CD4-positive, alpha-beta T cell treated with Interleukin-2 at 100 ng/mL for 4 hours (primary cell): Measurements from ENCODE around the gene TAAR8.
"Not testable (repeated sequence)": the region's sequence is repeated elsewhere in the genome, so short reads cannot be mapped to it uniquely, and the experiment has no call there.

Source experiments
- DNase-seq: peaks from one replicate; pipeline ENCODE4 v3.0.0-alpha.2; 2020; ENCODE audit warnings: low spot score

TAAR8 gene

DNA sequence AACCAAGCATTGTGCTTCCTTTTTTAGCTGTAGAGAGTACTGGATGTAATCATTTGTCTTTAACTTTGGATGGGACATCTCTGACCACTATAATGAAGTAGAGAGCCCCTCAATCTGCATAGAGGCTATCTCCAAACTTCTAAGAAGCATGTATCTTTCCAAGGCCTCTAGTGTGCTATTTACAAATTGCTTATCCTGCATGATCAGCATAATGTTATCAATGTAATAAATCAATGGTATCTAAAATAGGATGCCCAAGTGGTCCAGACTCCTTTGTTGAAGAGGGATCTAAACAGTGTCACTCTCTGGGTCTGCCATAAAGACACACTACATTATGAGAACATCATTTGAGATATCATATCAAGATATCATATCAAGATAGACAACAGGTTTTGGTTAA lies 7.6 kb upstream of the TAAR8 start:
- no peak for DNase-seq

DNA sequence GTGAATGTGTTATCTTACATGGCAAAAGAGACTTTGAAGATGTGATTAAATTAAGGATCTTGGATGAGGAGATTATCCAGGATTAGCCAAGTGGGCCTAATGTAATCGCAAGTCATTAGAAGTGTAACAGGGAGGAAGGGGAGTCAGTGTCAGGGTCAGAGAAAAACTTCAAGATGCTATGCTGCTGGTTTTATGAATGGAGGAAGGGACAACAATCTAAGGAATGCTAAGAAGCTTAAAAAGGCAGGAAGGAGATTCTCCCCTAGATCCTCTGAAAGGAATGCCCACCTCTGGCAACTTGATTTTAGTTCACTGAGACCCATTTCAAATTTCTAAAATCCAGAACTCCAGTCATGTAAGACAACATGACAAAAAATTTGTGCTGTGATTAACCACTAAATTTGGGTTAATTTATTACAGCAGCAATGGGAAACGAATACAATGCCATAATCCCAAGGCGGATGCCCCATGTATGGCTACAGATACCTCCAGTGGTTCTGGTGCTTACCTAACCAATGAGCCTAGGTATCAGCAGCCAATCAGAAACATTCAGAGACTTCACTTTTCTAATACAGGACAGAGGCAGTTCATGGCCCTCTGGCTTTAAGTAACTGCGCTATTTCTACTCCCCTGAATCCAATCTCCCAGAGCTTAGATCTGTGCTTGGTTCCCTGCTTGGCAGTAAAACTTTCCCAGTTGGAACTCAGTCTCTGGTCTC lies 3.6 kb upstream of the TAAR8 start:
- no peak for DNase-seq

DNA sequence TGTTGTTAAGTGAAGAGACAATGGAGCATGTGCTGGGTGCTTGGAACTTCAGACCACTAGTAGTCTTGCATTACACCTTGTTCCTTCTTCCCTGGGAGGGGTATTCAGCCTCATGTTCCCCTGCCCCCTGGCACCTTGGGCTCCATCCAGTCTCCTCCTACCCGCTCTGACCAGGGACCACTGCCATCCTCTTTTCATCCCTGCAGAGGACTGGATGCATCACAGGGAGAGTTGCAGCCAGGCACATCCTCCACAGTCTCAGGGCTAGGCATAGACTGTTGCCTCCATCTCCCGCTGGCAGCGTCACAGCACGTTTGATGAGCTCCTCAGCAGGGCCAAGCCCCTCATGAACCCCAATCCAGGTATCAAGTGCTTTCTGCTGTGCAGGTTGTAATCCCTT lies 1.3 kb upstream of the TAAR8 start:
- no peak for DNase-seq

DNA sequence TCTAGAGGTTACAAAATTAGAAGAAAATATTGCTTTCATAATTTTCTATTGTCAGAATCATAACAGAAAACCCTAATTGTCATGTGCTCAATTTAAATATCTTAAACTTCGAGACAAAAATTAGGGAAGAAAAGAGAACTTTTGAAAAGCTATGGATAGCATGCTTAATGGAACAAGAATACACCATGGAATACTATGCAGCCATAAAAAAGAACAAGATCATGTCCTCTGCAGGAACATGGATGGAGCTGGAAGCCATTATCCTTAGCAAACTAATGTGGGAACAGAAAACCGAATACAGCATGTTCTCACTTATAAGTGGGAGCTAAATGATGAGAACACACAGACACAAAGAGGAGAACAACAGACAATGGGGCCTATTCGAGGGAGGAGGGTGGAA lies 7.6 kb downstream of the TAAR8 start:
- not testable (repeated sequence) for DNase-seq

DNA sequence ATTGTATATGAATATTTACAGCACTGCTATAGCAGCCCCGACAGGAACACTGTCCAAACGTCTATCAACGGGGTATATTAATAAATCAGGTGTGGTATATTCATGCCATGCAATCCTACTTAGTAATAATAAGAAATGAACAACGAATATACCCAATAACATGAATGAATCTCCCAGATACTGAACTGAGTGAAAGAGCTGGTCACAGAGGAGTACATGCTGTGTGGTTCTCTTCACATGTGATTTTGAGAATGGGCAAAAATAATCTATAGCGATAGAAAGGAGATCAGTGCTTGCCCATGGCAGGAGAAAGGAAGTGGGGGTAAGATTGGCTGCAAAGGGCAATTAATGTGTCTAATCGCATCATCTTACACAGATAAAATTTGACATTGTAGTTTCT lies 13.9 kb downstream of the TAAR8 start:
- DNase-seq = no peak

DNA sequence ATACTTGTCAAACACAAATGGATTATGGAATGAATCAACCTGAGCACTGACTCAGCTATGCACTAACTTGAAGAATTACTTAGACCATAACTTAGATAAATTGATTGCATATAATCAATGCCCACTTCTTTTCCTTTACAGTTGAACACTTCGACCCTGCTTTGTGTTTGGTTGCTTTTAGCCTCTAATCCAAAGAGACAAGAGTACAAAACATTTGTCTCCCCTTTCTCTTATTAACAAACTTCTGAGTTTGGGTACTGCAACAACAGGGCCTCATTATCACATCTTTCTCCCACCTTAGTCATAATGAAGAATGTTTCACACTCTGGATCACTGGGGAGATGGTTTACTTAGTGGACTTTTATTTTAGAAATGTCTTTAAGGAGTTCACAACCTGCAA lies 15.1 kb downstream of the TAAR8 start:
- DNase-seq = no peak

DNA sequence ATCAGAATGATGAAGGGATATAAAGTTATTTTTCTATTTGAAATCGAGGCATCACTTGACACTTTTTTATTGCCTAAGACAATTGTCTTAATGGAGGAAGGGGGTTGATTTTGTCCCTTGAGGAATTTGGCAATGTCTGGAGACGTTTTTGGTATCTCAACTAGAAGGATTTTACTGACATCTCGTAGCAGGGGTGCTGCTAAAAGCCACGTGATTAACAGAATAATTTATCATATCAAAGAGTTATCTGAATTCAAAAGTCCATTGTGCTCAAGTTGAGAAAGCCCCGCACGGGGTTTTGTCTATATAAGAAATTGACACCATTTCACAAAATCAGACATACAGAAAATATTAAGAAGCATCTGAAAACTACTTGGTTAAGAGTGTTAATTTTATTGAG lies 16.1 kb downstream of the TAAR8 start:
- DNase-seq = no peak

DNA sequence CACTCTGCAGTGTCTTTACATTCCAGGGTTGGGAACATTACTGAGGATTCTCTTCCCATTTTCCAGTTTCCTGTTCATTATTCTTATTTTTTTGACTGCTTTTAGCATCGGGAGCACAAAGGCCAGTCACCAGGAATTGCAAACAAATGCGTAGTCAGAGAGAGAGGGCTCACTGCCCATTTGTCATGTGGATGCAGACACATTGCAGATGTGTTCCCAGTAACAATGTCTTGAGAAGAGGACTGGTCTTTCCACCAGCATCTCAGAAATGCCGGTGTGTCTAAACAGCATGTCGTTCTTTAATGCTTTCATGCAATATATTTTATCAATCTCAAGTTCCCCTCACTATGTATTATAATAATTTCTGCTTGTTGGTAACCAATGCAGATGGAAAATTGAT lies 16.7 kb downstream of the TAAR8 start:
- no peak for DNase-seq

DNA sequence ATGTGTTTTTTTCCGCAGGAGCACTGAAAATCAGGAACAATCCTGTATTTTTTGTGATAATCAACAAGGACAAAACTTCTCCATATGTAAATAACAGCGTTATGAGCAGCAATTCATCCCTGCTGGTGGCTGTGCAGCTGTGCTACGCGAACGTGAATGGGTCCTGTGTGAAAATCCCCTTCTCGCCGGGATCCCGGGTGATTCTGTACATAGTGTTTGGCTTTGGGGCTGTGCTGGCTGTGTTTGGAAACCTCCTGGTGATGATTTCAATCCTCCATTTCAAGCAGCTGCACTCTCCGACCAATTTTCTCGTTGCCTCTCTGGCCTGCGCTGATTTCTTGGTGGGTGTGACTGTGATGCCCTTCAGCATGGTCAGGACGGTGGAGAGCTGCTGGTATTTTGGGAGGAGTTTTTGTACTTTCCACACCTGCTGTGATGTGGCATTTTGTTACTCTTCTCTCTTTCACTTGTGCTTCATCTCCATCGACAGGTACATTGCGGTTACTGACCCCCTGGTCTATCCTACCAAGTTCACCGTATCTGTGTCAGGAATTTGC lies 17.8 kb downstream of the TAAR8 start, which contains the start of gene TAAR6:
Gene TAAR6 (plus strand): TSS at position 102 of the 557 bp plus-strand sequence. CDS start 0 bp downstream, at position 102.
- DNase-seq = no peak

DNA sequence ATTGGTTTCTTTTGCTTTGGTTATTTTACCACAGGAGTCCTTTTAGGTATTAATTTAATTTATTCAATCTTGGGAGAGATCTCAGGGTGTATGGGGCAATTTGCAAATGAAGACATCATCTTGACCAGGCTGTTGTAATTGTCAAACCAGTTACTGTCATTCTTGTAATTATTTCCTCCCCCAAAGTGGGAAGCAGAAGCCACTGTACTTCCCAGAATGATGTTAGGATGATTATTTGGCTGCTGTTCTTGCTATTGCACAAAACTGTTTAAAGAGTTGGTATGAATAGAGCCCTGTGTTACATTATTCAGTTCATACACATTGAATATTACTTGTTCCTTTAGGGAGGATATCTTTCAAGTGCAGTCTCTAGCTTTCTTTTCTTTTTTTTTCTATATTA lies 19.3 kb downstream of the TAAR8 start:
- no peak for DNase-seq

DNA sequence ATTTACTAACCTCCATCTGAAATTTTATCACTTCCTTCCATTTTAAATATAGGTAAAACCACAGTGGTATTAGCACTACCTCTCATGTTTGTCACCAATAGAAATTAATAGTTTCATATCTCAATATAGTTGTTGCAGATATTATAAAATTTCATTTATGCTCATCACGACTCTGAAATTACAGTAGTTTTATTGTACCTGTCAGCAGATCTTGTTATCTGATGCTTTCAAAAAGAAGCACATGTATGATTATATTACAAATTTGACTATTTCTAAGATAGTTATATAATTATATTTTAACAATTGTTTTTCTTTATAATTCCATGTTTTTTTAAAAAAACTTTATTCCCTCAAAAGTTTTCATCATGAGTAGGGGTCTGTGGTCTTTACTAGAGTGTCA lies 32.2 kb downstream of the TAAR8 start:
- DNase-seq = no peak

DNA sequence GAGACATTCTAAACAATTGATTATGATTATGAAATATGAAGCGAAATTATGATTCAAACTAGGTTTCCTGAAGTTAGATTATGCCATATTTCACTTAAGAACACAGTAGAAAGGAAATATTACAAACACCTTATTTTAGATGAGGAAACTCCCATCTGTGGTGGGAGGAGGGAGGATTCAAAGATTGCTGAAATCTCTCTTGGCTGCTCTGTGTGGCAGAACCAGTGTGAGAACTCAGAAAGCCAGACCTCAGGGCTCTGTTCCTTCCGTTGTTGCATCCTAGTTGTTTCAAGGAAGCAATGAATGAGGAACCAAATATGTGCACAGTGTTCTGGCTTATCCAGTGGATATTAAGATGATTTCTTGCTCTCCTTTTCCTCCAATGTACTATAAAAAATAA lies 35.0 kb downstream of the TAAR8 start:
- DNase-seq = no peak

DNA sequence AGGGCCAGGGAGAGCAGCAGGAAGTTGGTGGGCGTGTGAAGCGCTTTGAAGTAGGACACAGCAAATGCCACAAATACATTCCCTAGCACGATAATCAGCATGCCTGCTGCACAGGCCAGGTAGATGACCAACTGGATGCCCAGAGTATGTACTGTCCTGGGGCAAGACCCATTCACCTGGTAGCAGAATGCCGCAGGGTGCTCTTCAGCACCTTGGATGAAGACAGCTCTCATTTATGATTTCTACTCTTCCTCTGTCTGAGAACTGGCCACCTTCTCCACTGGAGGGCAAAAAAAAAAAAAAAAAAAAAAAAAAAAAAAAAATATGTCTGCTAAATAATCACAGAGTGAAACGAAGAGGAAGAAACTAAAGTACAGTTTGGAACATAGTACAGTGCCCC lies 37.0 kb downstream of the TAAR8 start, which contains the start of gene TAAR5:
Gene TAAR5 (minus strand): TSS at position 288 of the 400 bp plus-strand sequence. CDS start 55 bp downstream, at position 233.
- DNase-seq = no peak

DNA sequence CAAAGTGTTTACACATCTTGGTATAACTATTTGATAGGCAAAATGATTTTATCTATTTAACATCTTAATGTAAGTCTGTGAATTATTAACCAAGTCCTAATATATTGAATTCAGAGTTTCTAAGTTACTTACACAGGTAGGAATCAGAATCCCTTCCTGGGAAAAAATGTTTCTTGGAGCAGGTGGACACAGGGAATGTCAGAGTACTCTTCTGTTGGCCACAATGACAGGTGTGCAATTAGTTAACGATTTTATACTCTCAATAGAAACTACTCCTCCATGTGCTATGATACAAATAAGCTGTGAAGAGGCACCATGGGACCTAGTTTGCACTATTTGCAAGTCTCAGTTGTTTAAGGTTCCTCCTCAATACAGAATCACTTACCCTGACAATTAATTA lies 37.9 kb downstream of the TAAR8 start:
- DNase-seq = no peak

DNA sequence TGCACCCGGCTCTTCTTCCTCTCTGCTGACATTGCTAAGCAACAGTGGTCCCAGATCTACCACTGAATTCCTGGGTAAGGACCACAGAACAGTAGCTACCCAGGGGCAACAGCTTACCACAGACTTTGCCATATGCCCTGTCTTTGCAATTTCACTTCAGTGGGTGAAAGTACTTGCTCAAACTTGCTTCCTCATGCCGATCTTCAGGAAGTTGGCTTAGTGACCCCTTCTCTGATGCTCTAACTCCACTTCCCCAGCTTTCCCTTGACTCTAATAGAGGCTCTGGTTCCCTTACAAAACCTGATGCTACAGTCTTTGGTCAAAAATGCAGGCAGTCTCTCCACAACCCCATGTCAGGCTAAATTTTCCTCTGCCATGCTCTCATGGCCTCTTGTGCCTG lies 40.4 kb downstream of the TAAR8 start:
- no peak for DNase-seq

DNA sequence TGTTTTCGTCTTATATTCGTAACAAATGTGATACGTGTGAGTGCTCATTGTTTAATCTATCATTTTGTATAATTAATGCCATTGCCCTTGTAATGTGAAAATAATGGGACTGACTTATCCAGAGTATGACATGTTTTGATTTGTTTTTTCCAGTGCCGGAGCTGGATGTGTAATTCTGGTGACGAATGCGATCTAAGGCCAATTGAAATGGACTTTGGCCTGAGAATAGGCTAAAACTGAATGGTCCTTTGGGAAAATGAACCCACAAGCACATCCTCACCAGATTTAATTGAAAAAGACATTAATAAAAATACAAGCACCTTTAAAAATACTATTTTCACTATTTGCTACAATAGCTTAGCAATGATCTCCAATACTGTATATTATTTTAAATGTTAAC lies 43.7 kb downstream of the TAAR8 start:
- no peak for DNase-seq

DNA sequence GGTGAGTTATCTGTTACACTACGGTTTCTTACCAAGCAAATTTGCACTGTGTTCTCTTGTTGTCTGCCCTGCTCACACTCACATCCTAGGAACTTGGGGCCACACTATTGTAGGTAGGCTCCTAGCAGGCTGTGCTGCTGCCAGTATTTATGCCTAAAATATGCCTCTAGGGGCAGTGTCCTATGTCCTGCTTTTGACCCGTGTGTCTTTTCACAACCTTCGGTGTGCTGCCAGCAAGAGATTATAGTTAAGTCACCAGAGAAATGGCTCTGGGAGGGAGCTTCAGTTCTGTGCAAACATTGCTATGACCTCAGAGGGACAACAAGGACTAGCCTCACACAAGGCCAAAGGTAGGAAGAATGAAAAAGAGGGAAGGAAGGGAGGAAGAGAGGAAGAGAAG lies 46.0 kb downstream of the TAAR8 start:
- no peak for DNase-seq

DNA sequence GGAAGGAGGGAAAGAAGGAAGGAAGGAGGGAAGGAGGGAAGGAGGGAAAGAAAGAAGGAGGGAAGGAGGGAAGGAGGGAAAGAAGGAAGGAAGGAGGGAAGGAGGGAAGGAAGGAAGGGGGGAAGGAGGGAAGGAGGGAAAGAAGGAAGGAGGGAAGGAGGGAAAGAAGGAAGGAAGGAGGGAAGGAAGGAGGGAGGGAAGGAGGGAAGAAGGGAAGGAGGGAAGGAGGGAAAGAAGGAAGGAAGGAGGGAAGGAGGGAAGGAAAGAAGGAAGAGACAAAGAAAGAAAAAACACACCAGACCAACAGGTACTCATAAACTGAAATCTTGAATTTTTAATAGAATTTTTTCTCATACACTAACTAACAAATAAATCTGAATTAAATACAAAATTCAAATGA lies 48.4 kb downstream of the TAAR8 start:
- not testable (repeated sequence) for DNase-seq
